PC-9 (cell line): ENCODE measurements around the gene PTF1A. TPM values are rescaled to one million over a fixed set of nuclear protein-coding genes. Genes with fewer than 3 reads are reported as not detected.

Source experiments
- BruUV-seq: library from RNA; stranded (reverse); fragments of 400-500 nt; replicated peaks from 2 replicates; lab custom pipeline; 2021; lab: Mats Ljungman, UMichigan
- CTCF ChIA-PET: fragments of 300-600 bp; sonication (Branson Sonifier 250); formaldehyde crosslinking; loops from one replicate; lab custom pipeline; 2022; ENCODE audit warnings: antibody characterized with exemption; lab: Charles Lee
- POLR2A ChIA-PET: fragments of 300-600 bp; sonication (Branson Sonifier 250); formaldehyde crosslinking; loops from one replicate; lab custom pipeline; 2022; ENCODE audit warnings: antibody characterized with exemption; ENCODE audit not compliant: unreplicated experiment; lab: Charles Lee
- DNase-seq, 2 experiments: peaks; one replicate each; pipeline versions ENCODE4 v3.0.0 to v3.0.0-alpha.2; 2015 to 2022; ENCODE audit warnings: mixed read lengths in 1 of 2
- H2AFZ ChIP-seq: fragments of 200-600 bp; sonication (generic); 2 replicates; pipeline ENCODE4 v1.8.1; 2017; ENCODE audit warnings: antibody characterized with exemption
- H3F3A ChIP-seq: fragments of 200-600 bp; sonication (generic); 2 replicates; pipeline ENCODE4 v1.8.1; 2017; ENCODE audit warnings: antibody characterized with exemption, mild to moderate bottlenecking, low read depth; ENCODE audit not compliant: insufficient read depth
- H3K27ac ChIP-seq: fragments of 200-600 bp; sonication (generic); 2 replicates; pipeline ENCODE4 v1.6.1; 2016; ENCODE audit warnings: mixed run types
- H3K27me3 ChIP-seq: fragments of 200-600 bp; sonication (generic); 2 replicates; pipeline ENCODE4 v1.6.1; 2016; ENCODE audit warnings: low read depth, mixed run types; ENCODE audit not compliant: insufficient read depth
- H3K36me3 ChIP-seq: fragments of 200-600 bp; sonication (generic); 2 replicates; pipeline ENCODE4 v1.6.1; 2016; ENCODE audit warnings: low read depth, mixed run types
- H3K4me1 ChIP-seq: fragments of 200-600 bp; sonication (generic); replicated peaks from 2 replicates; pipeline ENCODE4 v1.6.1; 2016; ENCODE audit warnings: mixed run types; ENCODE audit not compliant: insufficient read depth
- H3K4me2 ChIP-seq: fragments of 200-600 bp; sonication (generic); 2 replicates; pipeline ENCODE4 v1.6.1; 2017; ENCODE audit warnings: mixed run types
- H3K4me3 ChIP-seq: fragments of 200-600 bp; sonication (generic); 2 replicates; pipeline ENCODE4 v1.6.1; 2016; ENCODE audit warnings: mixed run types
- H3K79me2 ChIP-seq: fragments of 200-600 bp; sonication (generic); 2 replicates; pipeline ENCODE4 v1.6.1; 2017; ENCODE audit warnings: low read depth, mixed run types
- H3K9me2 ChIP-seq: fragments of 200-600 bp; sonication (generic); 2 replicates; pipeline ENCODE4 v1.8.1; 2017; ENCODE audit warnings: mild to moderate bottlenecking; ENCODE audit not compliant: insufficient read depth
- H3K9me3 ChIP-seq: fragments of 200-600 bp; sonication (generic); 2 replicates; pipeline ENCODE4 v1.8.1; 2016; ENCODE audit warnings: low read depth; ENCODE audit not compliant: insufficient read depth
- H4K20me1 ChIP-seq: fragments of 200-600 bp; sonication (generic); 2 replicates; pipeline ENCODE4 v1.8.1; 2017; ENCODE audit not compliant: insufficient read depth
- CTCF ChIP-seq: fragments of 200-600 bp; sonication (generic); conservative IDR thresholded peaks from 2 replicates; pipeline ENCODE4 v1.6.1; 2017; ENCODE audit warnings: mixed run types, antibody characterized with exemption, mild to moderate bottlenecking, moderate library complexity
- EZH2 ChIP-seq: fragments of 200-600 bp; sonication (generic); IDR thresholded peaks from 2 replicates; pipeline ENCODE4 v1.8.0; 2017; ENCODE audit warnings: antibody characterized with exemption, low read depth
- intact Hi-C: fragments of 100-400 bp; cut with micrococcal nuclease; formaldehyde crosslinking; loops from one replicate; pipeline ENCODE4 v1.10.0; 2022; ENCODE audit not compliant: unreplicated experiment
- total RNA-seq: library from RNA; stranded (reverse); gene quantifications from 2 replicates; pipeline ENCODE4 v1.2.3, GENCODE V29; 2021

Gene PTF1A
- total RNA-seq, 1 experiment from 2014 or later, result not detected

DNA sequence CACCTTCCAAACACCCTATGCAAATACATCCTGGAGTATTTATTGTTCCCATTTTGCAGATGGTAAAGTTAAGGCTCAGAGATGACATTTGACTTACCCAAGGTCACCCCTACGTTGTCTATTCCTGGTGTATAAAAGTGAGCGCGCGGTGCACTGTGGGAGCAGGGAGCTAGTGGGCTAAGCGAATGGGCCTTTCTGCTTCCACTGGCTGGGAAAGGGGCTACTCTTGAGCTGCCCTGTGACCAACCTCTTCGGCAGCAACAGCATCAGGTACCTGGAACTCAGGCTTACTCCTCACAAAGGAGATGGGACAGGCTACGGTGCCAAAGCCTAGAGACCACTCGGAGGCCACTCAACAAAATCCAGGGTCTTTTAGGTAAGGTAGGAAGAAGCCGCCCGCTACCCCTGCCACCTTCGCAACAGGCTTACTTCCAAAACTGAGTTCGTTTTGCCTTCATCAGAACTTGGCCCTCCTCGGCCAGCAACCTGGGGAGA, 2.4 kb downstream of the PTF1A start:
- CTCF ChIA-PET, result no interaction called here
- Histone ChIP-seq H3K27ac (no peak overlapping the region), H3K4me2 (no peak overlapping the region), H3K79me2 (no peaks in the 10 kb centered on the region), H3K36me3 (no peaks in the 10 kb centered on the region), H2AFZ (no peak overlapping the region), H3K27me3 (no peaks in the 10 kb centered on the region; the same call in 1 of the 2 replicates), H3K9me3 (no peaks in the 10 kb centered on the region), H3K9me2 (no peaks in the 10 kb centered on the region), H4K20me1 (no peaks in the 10 kb centered on the region), H3K4me3 (no peak overlapping the region), H3F3A (no peaks in the 10 kb centered on the region), H3K4me1 (no peaks in the 10 kb centered on the region)
- no TSS peak for BruUV-seq
- no peak for DNase-seq
- TF ChIP-seq EZH2, result no peak
- TF ChIP-seq CTCF, result no peak
- POLR2A ChIA-PET, result no interaction called here
- intact Hi-C loops, result no loop called here

- no peak for DNase-seq
- CTCF ChIA-PET, result no interaction called here
- Histone ChIP-seq H3K9me2 (no peaks in the 10 kb centered on the region), H3K4me1 (no peaks in the 10 kb centered on the region), H3F3A (no peaks in the 10 kb centered on the region), H3K36me3 (no peaks in the 10 kb centered on the region), H3K79me2 (no peaks in the 10 kb centered on the region), H3K27ac (no peak overlapping the region), H3K9me3 (no peaks in the 10 kb centered on the region), H3K27me3 (no peaks in the 10 kb centered on the region; the same call in 1 of the 2 replicates), H3K4me3 (no peak overlapping the region), H2AFZ (no peak overlapping the region), H3K4me2 (no peak overlapping the region), H4K20me1 (no peaks in the 10 kb centered on the region)
- TF ChIP-seq CTCF, result no peak
- no peak for TF ChIP-seq EZH2
- BruUV-seq, result no TSS peak
- POLR2A ChIA-PET, result no interaction called here
- intact Hi-C loops, result no loop called here
Observed at GRCh38 chr10:23194966-23195845, 3.1 kb downstream of the PTF1A start.

GRCh38 chr10:23195846-23196600, 3.9 kb downstream of the PTF1A start:
- Histone ChIP-seq H4K20me1 (no peaks in the 10 kb centered on the region), H3K4me1 (no peaks in the 10 kb centered on the region), H3F3A (no peaks in the 10 kb centered on the region), H3K36me3 (no peaks in the 10 kb centered on the region), H3K27me3 (peaks cover 6% of the 10 kb centered on the region; the same call in 1 of the 2 replicates), H3K4me3 (no peak overlapping the region), H3K4me2 (no peak overlapping the region), H3K79me2 (no peaks in the 10 kb centered on the region), H3K27ac (no peak overlapping the region), H2AFZ (no peak overlapping the region), H3K9me2 (no peaks in the 10 kb centered on the region), H3K9me3 (no peaks in the 10 kb centered on the region)
- intact Hi-C loops, result no loop called here
- TF ChIP-seq CTCF (no peak), EZH2 (no peak)
- DNase-seq, result no peak
- no TSS peak for BruUV-seq
- ChIA-PET POLR2A (no interaction called here), CTCF (no interaction called here)
